ENCODE measurements around the gene EPS15.
A peak's percentile ranks its signal among the peaks of the same experiment; 100 is the strongest.

The EPS15 gene

DNA sequence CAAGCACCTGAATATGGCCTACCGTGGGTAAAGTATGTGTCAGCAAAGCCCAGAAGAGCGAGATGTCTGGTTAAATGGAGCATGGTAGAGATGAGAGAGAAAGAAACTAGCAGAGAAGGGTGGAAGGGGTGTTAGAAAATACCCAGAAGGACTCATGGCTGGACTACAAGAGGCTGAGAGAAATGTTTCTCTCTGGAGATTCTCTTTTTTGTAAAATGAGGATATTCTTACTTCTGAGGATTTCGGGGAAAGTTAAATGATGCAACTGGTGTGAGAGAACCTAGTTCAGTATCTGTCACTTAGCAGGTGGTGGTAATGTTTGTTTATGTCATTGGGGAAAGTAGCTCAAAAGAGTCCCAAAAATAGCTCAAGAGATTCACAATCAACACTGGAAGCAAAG lies 7.2 kb upstream of the EPS15 start:
- no peaks in the 10 kb centered on the region for H3K9me3 Mint-ChIP-seq
- no peak overlapping the region for H3K4me3 Mint-ChIP-seq
- DNase-seq (ENCODE audit: low spot score in 2 of 2) (no peak), ATAC-seq (peak; percentile 63)
- H3K27ac Mint-ChIP-seq = no peak overlapping the region
- H3K4me1 Mint-ChIP-seq = peaks cover 5% of the 10 kb centered on the region
- no peaks in the 10 kb centered on the region for H3K36me3 Mint-ChIP-seq

DNA sequence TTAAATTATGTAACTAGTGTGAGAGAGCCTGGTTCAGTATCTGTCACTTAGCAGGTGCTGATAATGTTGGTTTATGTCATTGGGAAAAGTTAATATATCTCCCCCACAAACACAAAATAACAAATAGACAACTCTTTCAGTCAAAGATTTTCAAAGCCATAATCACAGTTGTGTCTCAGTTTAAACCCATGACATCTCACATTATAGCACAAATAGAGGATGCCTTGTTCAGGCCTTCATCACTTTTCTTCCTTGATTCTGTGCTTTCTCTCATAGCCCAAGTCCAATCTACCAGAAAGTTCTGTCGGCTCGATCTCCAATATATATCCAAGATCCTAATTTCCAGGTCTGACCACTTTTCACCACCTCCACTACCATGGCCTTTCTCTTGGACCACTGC lies 6.2 kb upstream of the EPS15 start:
- Mint-ChIP-seq H3K9me3 (no peaks in the 10 kb centered on the region), H3K27ac (no peak overlapping the region), H3K4me3 (no peak overlapping the region), H3K36me3 (peaks cover 3% of the 10 kb centered on the region), H3K4me1 (peaks cover 15% of the 10 kb centered on the region)
- DNase-seq (ENCODE audit: low spot score in 2 of 2) = no peak
- no peak for ATAC-seq

- no peak overlapping the region for H3K4me3 Mint-ChIP-seq
- H3K36me3 Mint-ChIP-seq = peaks cover 8% of the 10 kb centered on the region
- DNase-seq (ENCODE audit: low spot score in 2 of 2) = no peak
- peaks cover 19% of the 10 kb centered on the region for H3K4me1 Mint-ChIP-seq
- H3K27ac Mint-ChIP-seq = no peak overlapping the region
- H3K9me3 Mint-ChIP-seq = no peaks in the 10 kb centered on the region
- no peak for ATAC-seq
Measured at GRCh38 chr1:51524817-51525216, 5.8 kb upstream of the EPS15 start.

DNA sequence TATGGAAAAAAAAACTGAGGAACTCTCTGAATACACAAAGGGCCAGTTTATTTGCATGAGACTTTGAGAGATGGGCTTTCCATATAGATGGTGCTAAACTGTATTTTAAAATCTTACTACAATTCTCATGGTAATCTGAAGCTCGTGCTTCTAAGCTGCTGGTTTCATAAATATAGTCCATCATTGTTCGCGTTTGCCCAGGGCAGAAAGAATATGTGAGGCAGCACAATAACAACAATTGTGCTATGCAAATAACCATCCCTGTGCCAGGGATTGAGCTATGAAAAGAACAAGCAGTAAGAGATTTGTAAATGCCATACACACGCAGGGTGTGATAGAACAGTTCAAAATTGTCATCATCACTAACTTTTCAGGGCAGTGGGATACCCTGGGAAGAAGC lies 4.9 kb upstream of the EPS15 start:
- no peak overlapping the region for H3K4me3 Mint-ChIP-seq
- H3K27ac Mint-ChIP-seq = no peak overlapping the region
- no peaks in the 10 kb centered on the region for H3K9me3 Mint-ChIP-seq
- DNase-seq (ENCODE audit: low spot score in 2 of 2) = no peak
- no peak for ATAC-seq
- H3K4me1 Mint-ChIP-seq = peaks cover 25% of the 10 kb centered on the region
- peaks cover 15% of the 10 kb centered on the region for H3K36me3 Mint-ChIP-seq

GRCh38 chr1:51520700-51521248 lies 1.7 kb upstream of the EPS15 start:
- DNase-seq (ENCODE audit: low spot score in 2 of 2) (no peak), ATAC-seq (peak; percentile 14)
- peaks cover 35% of the 10 kb centered on the region for H3K4me1 Mint-ChIP-seq
- H3K36me3 Mint-ChIP-seq = peaks cover 26% of the 10 kb centered on the region
- H3K9me3 Mint-ChIP-seq = no peaks in the 10 kb centered on the region
- H3K27ac Mint-ChIP-seq = peak overlapping the region; percentile 40
- peak overlapping the region; percentile 84 for H3K4me3 Mint-ChIP-seq

- DNase-seq (ENCODE audit: low spot score in 2 of 2) (no peak), ATAC-seq (no peak)
- peak overlapping the region; percentile 84 for H3K4me3 Mint-ChIP-seq
- H3K9me3 Mint-ChIP-seq = no peaks in the 10 kb centered on the region
- peak overlapping the region; percentile 40 for H3K27ac Mint-ChIP-seq
- H3K4me1 Mint-ChIP-seq = peaks cover 41% of the 10 kb centered on the region
- peaks cover 26% of the 10 kb centered on the region for H3K36me3 Mint-ChIP-seq
Measured at GRCh38 chr1:51519865-51520699, 1.0 kb upstream of the EPS15 start.

GRCh38 chr1:51518586-51519047 lies 449 bp downstream of the EPS15 start:
- peak; percentile 63 for ATAC-seq

DNA sequence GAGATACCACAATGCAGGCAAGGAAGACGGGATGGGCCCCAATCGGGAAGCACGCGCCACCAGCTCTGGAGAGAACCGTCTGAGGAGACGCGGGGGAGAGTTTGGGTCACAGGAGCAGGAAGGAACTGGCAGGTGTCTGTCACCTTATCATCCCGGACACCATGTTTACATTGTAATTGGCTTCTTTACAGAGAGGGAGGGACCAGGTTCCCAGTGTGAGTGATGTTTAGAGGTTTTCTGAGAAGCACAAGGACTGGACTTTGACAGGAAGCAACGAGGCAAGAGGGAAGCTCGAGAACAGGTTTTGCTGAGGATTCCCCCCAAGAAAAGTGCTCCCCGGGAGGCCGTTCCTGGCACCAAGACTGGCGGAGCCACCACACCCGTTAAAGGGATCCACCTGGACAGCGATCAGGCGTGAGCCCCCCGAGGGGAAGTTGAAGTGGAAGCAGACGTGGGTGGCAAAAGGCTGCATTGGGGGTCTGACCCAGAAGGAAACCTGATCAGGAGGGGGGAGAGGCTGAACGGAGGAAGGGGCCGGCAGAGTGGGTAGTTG lies 957 bp downstream of the EPS15 start:
- H3K27ac Mint-ChIP-seq = peak overlapping the region; percentile 94
- peaks cover 26% of the 10 kb centered on the region for H3K36me3 Mint-ChIP-seq
- DNase-seq (ENCODE audit: low spot score in 2 of 2) (peak; percentile 14 to 75), ATAC-seq (peak; percentile 58)
- H3K4me3 Mint-ChIP-seq = peak overlapping the region; percentile 84
- peaks cover 49% of the 10 kb centered on the region for H3K4me1 Mint-ChIP-seq
- H3K9me3 Mint-ChIP-seq = no peaks in the 10 kb centered on the region

More at GRCh38 chr1:51518586-51519047, 449 bp downstream of the EPS15 start:
- no peaks in the 10 kb centered on the region for H3K9me3 Mint-ChIP-seq
- DNase-seq (ENCODE audit: low spot score in 2 of 2) = peak in 1 of 2 donors; percentile 18
- peaks cover 26% of the 10 kb centered on the region for H3K36me3 Mint-ChIP-seq
- H3K4me3 Mint-ChIP-seq = peak overlapping the region; percentile 84
- peaks cover 47% of the 10 kb centered on the region for H3K4me1 Mint-ChIP-seq
- peak overlapping the region; percentile 94 for H3K27ac Mint-ChIP-seq

GRCh38 chr1:51517361-51518032 lies 1.6 kb downstream of the EPS15 start:
- peak overlapping the region; percentile 84 for H3K4me3 Mint-ChIP-seq
- H3K36me3 Mint-ChIP-seq = peaks cover 26% of the 10 kb centered on the region
- ATAC-seq (no peak), DNase-seq (ENCODE audit: low spot score in 2 of 2) (no peak)
- no peaks in the 10 kb centered on the region for H3K9me3 Mint-ChIP-seq
- peak overlapping the region; percentile 94 for H3K27ac Mint-ChIP-seq
- peaks cover 54% of the 10 kb centered on the region for H3K4me1 Mint-ChIP-seq

- ATAC-seq (no peak), DNase-seq (ENCODE audit: low spot score in 2 of 2) (no peak)
- peak overlapping the region; percentile 93 for H3K27ac Mint-ChIP-seq
- peaks cover 26% of the 10 kb centered on the region for H3K36me3 Mint-ChIP-seq
- H3K9me3 Mint-ChIP-seq = no peaks in the 10 kb centered on the region
- H3K4me3 Mint-ChIP-seq = peak overlapping the region; percentile 84
- peaks cover 62% of the 10 kb centered on the region for H3K4me1 Mint-ChIP-seq
Measured at GRCh38 chr1:51516649-51517158, 2.4 kb downstream of the EPS15 start.

- Mint-ChIP-seq H3K27ac (peak overlapping the region; percentile 93), H3K4me1 (peaks cover 64% of the 10 kb centered on the region), H3K4me3 (peak overlapping the region; percentile 84), H3K36me3 (peaks cover 26% of the 10 kb centered on the region), H3K9me3 (no peaks in the 10 kb centered on the region)
- ATAC-seq (no peak), DNase-seq (ENCODE audit: low spot score in 2 of 2) (no peak)
Measured at GRCh38 chr1:51515982-51516648, 3.0 kb downstream of the EPS15 start.

DNA sequence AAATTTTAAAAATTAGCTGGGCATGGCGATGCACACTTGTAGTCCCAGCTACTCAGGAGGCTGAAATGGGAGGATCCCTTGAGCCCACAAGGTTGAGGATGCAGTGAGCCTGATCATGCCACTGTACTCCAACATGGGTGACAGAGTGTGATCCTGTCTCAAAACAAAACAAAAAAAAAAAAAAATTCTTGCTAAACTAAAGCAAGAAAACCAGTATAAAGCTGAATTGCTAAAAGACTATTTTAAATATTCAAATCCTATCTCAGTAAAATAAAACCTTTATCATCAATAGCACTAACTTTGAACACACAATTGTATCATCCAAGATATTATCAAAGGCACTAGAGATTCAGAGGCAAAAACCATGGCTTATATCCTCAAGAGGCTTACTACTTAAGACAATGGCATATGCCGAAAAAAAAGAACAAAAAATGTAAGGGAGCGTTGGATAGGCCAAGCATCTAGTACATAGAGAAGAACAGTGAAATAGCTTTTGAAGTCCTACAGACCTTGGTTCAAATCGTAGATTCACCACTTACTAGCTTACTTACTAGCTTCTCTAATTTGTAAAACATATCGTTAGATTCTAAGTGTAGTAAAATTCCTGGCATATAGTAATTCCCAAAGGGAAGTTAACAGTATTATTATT lies 3.6 kb downstream of the EPS15 start:
- Mint-ChIP-seq H3K4me1 (peaks cover 60% of the 10 kb centered on the region), H3K36me3 (peaks cover 24% of the 10 kb centered on the region), H3K4me3 (peak overlapping the region; percentile 84), H3K9me3 (no peaks in the 10 kb centered on the region), H3K27ac (peak overlapping the region; percentile 93)
- ATAC-seq (no peak), DNase-seq (ENCODE audit: low spot score in 2 of 2) (no peak)

DNA sequence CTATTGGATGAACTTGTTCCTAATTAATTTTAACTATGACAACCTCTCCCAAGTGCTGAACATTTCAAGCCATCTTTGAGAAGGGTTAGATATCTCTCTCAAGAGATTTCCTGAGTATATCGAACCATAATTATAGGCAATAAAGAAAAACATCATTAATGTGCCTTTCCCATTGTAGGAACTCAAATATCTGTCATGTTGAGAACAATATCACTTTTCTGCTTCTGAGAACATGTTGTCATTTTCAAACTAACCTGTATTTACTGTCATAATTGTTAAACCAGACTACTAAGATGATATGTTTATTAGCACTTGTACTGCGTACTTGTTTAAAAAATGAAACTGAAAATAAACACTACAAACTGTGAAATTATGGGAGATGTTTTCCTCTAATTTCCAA lies 4.3 kb downstream of the EPS15 start:
- ATAC-seq = no peak
- Mint-ChIP-seq H3K36me3 (peaks cover 17% of the 10 kb centered on the region), H3K27ac (peak overlapping the region; percentile 93), H3K9me3 (no peaks in the 10 kb centered on the region), H3K4me3 (peak overlapping the region; percentile 84), H3K4me1 (peaks cover 60% of the 10 kb centered on the region)
- DNase-seq (ENCODE audit: low spot score in 2 of 2) = no peak

- DNase-seq (ENCODE audit: low spot score in 2 of 2) (no peak), ATAC-seq (no peak)
- peaks cover 70% of the 10 kb centered on the region for H3K4me1 Mint-ChIP-seq
- H3K36me3 Mint-ChIP-seq = peaks cover 8% of the 10 kb centered on the region
- H3K9me3 Mint-ChIP-seq = no peaks in the 10 kb centered on the region
- H3K27ac Mint-ChIP-seq = no peak overlapping the region
- no peak overlapping the region for H3K4me3 Mint-ChIP-seq
Measured at GRCh38 chr1:51512606-51513005, 6.5 kb downstream of the EPS15 start.

Measured in stimulated activated effector memory CD8-positive, alpha-beta T cell treated with anti-CD3 and anti-CD28 coated beads, Interleukin-12 subunit alpha, Interleukin-12 subunit beta, amount 100 ng/mL, for 72 hours (primary cell).